GM10266 (cell line): Measurements from ENCODE around the gene FRZB.

ENCODE experiments used
- DNase-seq: peaks from one replicate; pipeline ENCODE4 v3.0.0; 2012; ENCODE audit errors: extremely low spot score
- CTCF ChIP-seq: IDR thresholded peaks from 2 replicates; pipeline ENCODE4 v1.5.1; 2012; ENCODE audit warnings: mild to moderate bottlenecking, low read depth; ENCODE audit not compliant: control insufficient read depth, insufficient read depth; ENCODE audit errors: missing control alignments

FRZB gene

GRCh38 chr2:182834293-182834692, 32.1 kb downstream of the FRZB start:
- DNase-seq: no peak
- no peak for TF ChIP-seq CTCF

- no peak for TF ChIP-seq CTCF
- DNase-seq: no peak
These were observed 33.2 kb downstream of the FRZB start for GRCh38 chr2:182833084-182833854.

GRCh38 chr2:182831921-182832320, 34.5 kb downstream of the FRZB start:
- no peak for TF ChIP-seq CTCF
- no peak for DNase-seq

- TF ChIP-seq CTCF: no peak
- no peak for DNase-seq
These were observed 35.3 kb downstream of the FRZB start for GRCh38 chr2:182831101-182831500.

GRCh38 chr2:182827182-182827879, 39.1 kb downstream of the FRZB start:
- no peak for TF ChIP-seq CTCF
- no peak for DNase-seq

- DNase-seq: no peak
- TF ChIP-seq CTCF: no peak
These were observed 39.9 kb downstream of the FRZB start for GRCh38 chr2:182826496-182826895.

GRCh38 chr2:182826064-182826463, 40.4 kb downstream of the FRZB start:
- TF ChIP-seq CTCF: no peak
- DNase-seq: no peak
